H9 (cell line): ENCODE measurements around the gene SIL1. TPM values are rescaled to one million over a fixed set of nuclear protein-coding genes. Genes with fewer than 3 reads are reported as not detected.

Source experiments
- DNase-seq: peaks from one replicate; pipeline ENCODE4 v3.0.0-alpha.2; 2017
- H2AFZ ChIP-seq: one replicate; pipeline ENCODE4 v1.6.1; 2013; ENCODE audit warnings: mild to moderate bottlenecking, low read length, control low read depth, moderate library complexity
- H2AK5ac ChIP-seq: 2 replicates; pipeline ENCODE4 v1.6.1; 2013; ENCODE audit warnings: low read length, control low read depth, mixed read lengths; ENCODE audit not compliant: insufficient read length
- H2BK120ac ChIP-seq: one replicate; pipeline ENCODE4 v1.6.1; 2013; ENCODE audit warnings: low read depth, mild to moderate bottlenecking, low read length, control low read depth, inconsistent platforms; ENCODE audit not compliant: poor library complexity, severe bottlenecking
- H2BK12ac ChIP-seq: 2 replicates; pipeline ENCODE4 v1.6.1; 2013; ENCODE audit warnings: low read length, control low read depth, mixed read lengths, low read depth; ENCODE audit not compliant: insufficient read length
- H2BK15ac ChIP-seq: 2 replicates; pipeline ENCODE4 v1.6.1; 2013; ENCODE audit warnings: low read depth, low read length, control low read depth
- H2BK20ac ChIP-seq: one replicate; pipeline ENCODE4 v1.6.1; 2013; ENCODE audit warnings: low read depth, mild to moderate bottlenecking, low read length, control low read depth, inconsistent platforms; ENCODE audit not compliant: poor library complexity, severe bottlenecking
- H2BK5ac ChIP-seq: 2 replicates; pipeline ENCODE4 v1.6.1; 2013; ENCODE audit warnings: low read length, control low read depth, mixed read lengths; ENCODE audit not compliant: insufficient read length
- H3K14ac ChIP-seq: 2 replicates; pipeline ENCODE4 v1.6.1; 2013; ENCODE audit warnings: low read length, control low read depth; ENCODE audit not compliant: insufficient read depth
- H3K18ac ChIP-seq: 2 replicates; pipeline ENCODE4 v1.6.1; 2013; ENCODE audit warnings: low read depth, mild to moderate bottlenecking, mixed read lengths, low read length, control low read depth; ENCODE audit not compliant: insufficient read length
- H3K23ac ChIP-seq: 2 replicates; pipeline ENCODE4 v1.6.1; 2013; ENCODE audit warnings: low read length, control low read depth, mixed read lengths, low read depth; ENCODE audit not compliant: insufficient read length
- H3K23me2 ChIP-seq: 2 replicates; pipeline ENCODE4 v1.6.1; 2013; ENCODE audit warnings: low read depth, mild to moderate bottlenecking, mixed read lengths, low read length, control low read depth; ENCODE audit not compliant: insufficient read length, poor library complexity, severe bottlenecking
- H3K27ac ChIP-seq: 2 replicates; pipeline ENCODE4 v1.5.1; 2013; ENCODE audit warnings: low read length, control low read depth, mixed read lengths, low read depth; ENCODE audit not compliant: insufficient read length
- H3K27me3 ChIP-seq: 2 replicates; pipeline ENCODE4 v1.6.1; 2013; ENCODE audit warnings: low read length, control low read depth, inconsistent platforms; ENCODE audit not compliant: insufficient read depth
- H3K4ac ChIP-seq: 2 replicates; pipeline ENCODE4 v1.6.1; 2013; ENCODE audit warnings: low read depth, mild to moderate bottlenecking, control low read depth, inconsistent platforms, low read length, moderate library complexity
- H3K4me1 ChIP-seq: 2 replicates; pipeline ENCODE4 v1.6.1; 2013; ENCODE audit warnings: low read length, control low read depth, inconsistent platforms; ENCODE audit not compliant: insufficient read depth
- H3K4me2 ChIP-seq: 2 replicates; pipeline ENCODE4 v1.6.1; 2013; ENCODE audit warnings: low read length, control low read depth, mixed read lengths; ENCODE audit not compliant: insufficient read length, insufficient read depth
- H3K56ac ChIP-seq: 2 replicates; pipeline ENCODE4 v1.6.1; 2013; ENCODE audit warnings: low read depth, mild to moderate bottlenecking, mixed read lengths, low read length, control low read depth; ENCODE audit not compliant: insufficient read length
- H3K79me1 ChIP-seq: 2 replicates; pipeline ENCODE4 v1.6.1; 2013; ENCODE audit warnings: low read depth, mild to moderate bottlenecking, moderate library complexity, low read length, control low read depth, inconsistent platforms; ENCODE audit not compliant: insufficient read depth, poor library complexity, severe bottlenecking
- H3K79me2 ChIP-seq: 2 replicates; pipeline ENCODE4 v1.6.1; 2013; ENCODE audit warnings: low read length, control low read depth, inconsistent platforms; ENCODE audit not compliant: insufficient read depth
- H3K9ac ChIP-seq: 2 replicates; pipeline ENCODE4 v1.6.1; 2013; ENCODE audit warnings: low read length, control low read depth, mixed read lengths; ENCODE audit not compliant: insufficient read length; ENCODE audit errors: extremely low read depth
- H3K9me3 ChIP-seq: one replicate; pipeline ENCODE4 v1.6.1; 2013; ENCODE audit warnings: low read depth, low read length, inconsistent platforms; ENCODE audit not compliant: control insufficient read depth
- H3T11ph ChIP-seq: one replicate; pipeline ENCODE4 v1.6.1; 2013; ENCODE audit warnings: mild to moderate bottlenecking, low read length, control low read depth, inconsistent platforms
- H4K20me1 ChIP-seq: one replicate; pipeline ENCODE4 v1.6.1; 2013; ENCODE audit not compliant: control insufficient read depth, insufficient read length, insufficient read depth
- H4K5ac ChIP-seq: 2 replicates; pipeline ENCODE4 v1.6.1; 2013; ENCODE audit warnings: low read depth, mild to moderate bottlenecking, mixed read lengths, low read length, control low read depth; ENCODE audit not compliant: insufficient read length
- H4K8ac ChIP-seq: replicated peaks from 2 replicates; pipeline ENCODE4 v1.6.1; 2013; ENCODE audit warnings: low read length, control low read depth, mixed read lengths, low read depth; ENCODE audit not compliant: insufficient read length
- H4K91ac ChIP-seq: 2 replicates; pipeline ENCODE4 v1.6.1; 2013; ENCODE audit warnings: low read depth, mild to moderate bottlenecking, moderate library complexity, mixed read lengths, low read length, control low read depth; ENCODE audit not compliant: insufficient read length
- H3K27ac Mint-ChIP-seq, 3 experiments: 2 replicates in 2 of 3; 3 replicates in 1 of 3; pipeline ENCODE4 v1.8.0; 2020 to 2021; ENCODE audit warnings: mixed read lengths in 3 of 3, mild to moderate bottlenecking in 1 of 3, moderate library complexity in 1 of 3
- H3K27me3 Mint-ChIP-seq: 2 replicates; pipeline ENCODE4 v1.8.0; 2021; ENCODE audit warnings: low read depth, mild to moderate bottlenecking, moderate library complexity, mixed read lengths
- H3K36me3 Mint-ChIP-seq, 3 experiments: 2 replicates in 2 of 3; 3 replicates in 1 of 3; pipeline ENCODE4 v1.8.0; 2020 to 2021; ENCODE audit warnings: low read depth in 3 of 3, mixed read lengths in 3 of 3; ENCODE audit not compliant: insufficient read depth in 1 of 3
- H3K4me1 Mint-ChIP-seq, 2 experiments: 2 replicates each; pipeline ENCODE4 v1.8.0; 2020; ENCODE audit warnings: mixed read lengths in 2 of 2
- H3K4me3 Mint-ChIP-seq, 2 experiments: 2 replicates in 1 of 2; 3 replicates in 1 of 2; pipeline ENCODE4 v1.8.0; 2020 to 2021; ENCODE audit warnings: mild to moderate bottlenecking in 2 of 2, mixed read lengths in 2 of 2, moderate library complexity in 1 of 2
- H3K9me3 Mint-ChIP-seq, 2 experiments: 2 replicates in 1 of 2; 3 replicates in 1 of 2; pipeline ENCODE4 v1.8.0; 2020; ENCODE audit warnings: mild to moderate bottlenecking in 2 of 2, mixed read lengths in 2 of 2, moderate library complexity in 1 of 2
- CTCF ChIP-seq: fragments of 200-600 bp; sonication (generic); conservative IDR thresholded peaks from 3 replicates; pipeline ENCODE4 v1.8.0; 2021; ENCODE audit warnings: antibody characterized with exemption, mild to moderate bottlenecking
- WGBS: extraction: QIAGEN DNeasy Blood & Tissue Kit; methylation state at CpG from one replicate; pipeline ENCODE4 v1.1.7; 2013; ENCODE audit warnings: missing lambda C conversion rate, low lambda C conversion rate, mixed read lengths; ENCODE audit not compliant: insufficient read length; ENCODE audit errors: extremely low coverage; 5-methylcytosine and 5-hydroxymethylcytosine counted together
- total RNA-seq: library from RNA; stranded (reverse); gene quantifications from 2 replicates; pipeline ENCODE4 v1.2.1, GENCODE V29; 2021

Gene SIL1
- total RNA-seq, 1 experiment from 2014 or later, result 10.6 TPM

GRCh38 chr5:138913773-138914172 lies 284.4 kb downstream of the SIL1 start:
- Mint-ChIP-seq H3K4me1 (peaks cover 5 to 13% of the 10 kb centered on the region in 2 experiments; a peak in 2 of 4 replicates), H3K9me3 (no peaks in the 10 kb centered on the region), H3K27me3 (no peaks in the 10 kb centered on the region), H3K4me3 (no peak overlapping the region), H3K36me3 (peaks cover 6 to 52% (median 46%) of the 10 kb centered on the region in 3 experiments; a peak in 6 of 7 replicates), H3K27ac (no peak overlapping the region)
- Histone ChIP-seq H2AFZ (no peak overlapping the region), H2BK15ac (no peak overlapping the region), H3K4me2 (no peak overlapping the region), H2AK5ac (no peak overlapping the region), H3K23me2 (no peaks in the 10 kb centered on the region), H3K27me3 (no peaks in the 10 kb centered on the region), H3K79me2 (no peaks in the 10 kb centered on the region), H3T11ph (no peak overlapping the region), H3K23ac (no peak overlapping the region), H3K14ac (no peak overlapping the region), H4K8ac (no peak overlapping the region), H3K4ac (no peak overlapping the region), H3K9me3 (no peaks in the 10 kb centered on the region), H2BK12ac (no peak overlapping the region), H2BK20ac (no peak overlapping the region), H3K9ac (no peak overlapping the region), H3K56ac (no peak overlapping the region), H3K4me1 (no peaks in the 10 kb centered on the region), H2BK120ac (no peak overlapping the region), H4K91ac (no peak overlapping the region), H4K20me1 (no peaks in the 10 kb centered on the region), H3K18ac (no peak overlapping the region), H3K79me1 (peaks cover 5% of the 10 kb centered on the region), H3K27ac (no peak overlapping the region), H2BK5ac (no peak overlapping the region), H4K5ac (no peak overlapping the region)
- DNase-seq, result no peak
- no peak for TF ChIP-seq CTCF
- WGBS, result no CpG with 5 or more reads among the region's 3 CpGs
